ENCODE measurements around the gene WIZ. TPM values are rescaled to one million over a fixed set of nuclear protein-coding genes. Genes with fewer than 3 reads are reported as not detected.

Gene WIZ
- total and polyA plus RNA-seq, 9 of the 15 experiments (the other 6 are each of a cell fraction or from before 2014, with no cell fraction given) = 0.06 to 37.5 (median 4.8) TPM

DNA sequence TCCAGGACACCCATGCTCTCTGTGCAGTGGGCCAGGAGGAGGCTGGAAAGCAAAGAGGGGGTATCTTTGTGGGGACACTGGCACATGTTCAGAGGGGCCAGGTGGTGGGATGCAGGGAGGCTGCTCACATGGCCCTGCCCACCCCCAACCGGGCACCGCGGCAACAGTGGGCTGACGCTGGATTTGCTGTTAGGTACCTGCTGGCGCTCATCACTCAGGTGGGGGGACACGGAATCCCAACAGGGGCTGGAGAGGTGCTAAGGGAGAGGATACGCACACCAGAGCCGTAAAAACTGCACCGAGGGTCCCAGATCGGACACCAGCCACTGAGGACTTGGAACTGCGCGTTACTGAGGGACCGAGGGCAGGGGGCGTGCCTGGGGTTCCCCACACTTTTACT lies 50.1 kb downstream of the WIZ start (continued):
- no peak for TF ChIP-seq SFPQ (IDR thresholded peaks at IDR 0.05; ENCODE audit: low read depth, low read length)

- ATAC-seq = no peak
- intact Hi-C loops (cut with micrococcal nuclease) (no loop called here), in situ Hi-C loops (cut with MboI) (no loop called here)
- Histone ChIP-seq H3K27ac (ENCODE audit: extremely low read depth, low read depth, low read length) (no peak overlapping the region), H3K36me3 (ENCODE audit: control insufficient read depth, insufficient read depth, low read length) (peaks cover 91% of the 10 kb centered on the region), H3K79me2 (ENCODE audit: control insufficient read depth, insufficient read depth, low read length) (peaks cover 31% of the 10 kb centered on the region), H4K20me1 (replicated peaks; ENCODE audit: control insufficient read depth, insufficient read depth, low read length) (peaks cover 11% of the 10 kb centered on the region), H2AFZ (ENCODE audit: low read depth, low read length) (no peak overlapping the region), H3K4me3 (no peak overlapping the region), H3K9ac (ENCODE audit: insufficient read depth in 1 of 2, low read depth in 2 of 2, low read length in 2 of 2) (no peak overlapping the region; a peak in 1 of 4 replicates), H3K27me3 (ENCODE audit: control insufficient read depth in 2 of 2, insufficient read depth in 2 of 2, low read length in 2 of 2) (no peaks in the 10 kb centered on the region), H3K4me1 (replicated peaks in 1 of 2; ENCODE audit: control insufficient read depth in 2 of 2, insufficient read depth in 2 of 2, low read length in 2 of 2) (peaks cover 0 to 16% of the 10 kb centered on the region in 2 experiments; a peak in 2 of 5 replicates), H3K4me2 (ENCODE audit: insufficient read depth, low read length) (no peak overlapping the region), H3K9me3 (replicated peaks; ENCODE audit: control insufficient read depth, insufficient read depth, low read depth, low read length) (no peaks in the 10 kb centered on the region), H3K9me1 (ENCODE audit: control insufficient read depth, insufficient read depth, low read length) (peaks cover 3% of the 10 kb centered on the region)
- CTCF ChIA-PET (ENCODE audit: low intra/inter-chr PET ratio) = no interaction called here
- DNase-seq (ENCODE audit: extremely low read depth in 1 of 4, low spot score in 3 of 4) = no peak
- POLR2A ChIA-PET = interaction anchor here (0.7 to 1.4 kb wide), 3 partner anchors 8 to 45 kb away, joined by 3 to 5 read pairs (median 3); no protein-coding TSS in a partner anchor
- WGBS (ENCODE audit: insufficient coverage, low coverage, missing lambda C conversion rate) = 95% methylated on average over 3 of the region's 8 CpGs
- no peak for FAIRE-seq
- no TSS peak for BruUV-seq (replicated peaks)
- TF ChIP-seq NEUROD1 (IDR thresholded peaks at IDR 0.05; ENCODE audit: borderline replicate concordance, low read depth, low read length, partially characterized antibody) (no peak), CXXC5 (CRISPR knock-in tag; IDR thresholded peaks at IDR 0.05) (no peak), PTBP1 (IDR thresholded peaks at IDR 0.05; ENCODE audit: low read depth, low read length) (no peak), CREB3L1 (IDR thresholded peaks at IDR 0.05; ENCODE audit: borderline replicate concordance, low read depth) (no peak), MAFK (IDR thresholded peaks at IDR 0.05; ENCODE audit: low read length) (no peak), ZNF609 (CRISPR knock-in tag; IDR thresholded peaks at IDR 0.05; ENCODE audit: borderline replicate concordance) (no peak), ERF (CRISPR knock-in tag; IDR thresholded peaks at IDR 0.05) (no peak), ETV1 (tag; conservative IDR thresholded peaks at IDR 0.05; ENCODE audit: low read depth) (no peak), ZNF512 (tag; IDR thresholded peaks at IDR 0.05) (no peak), ZKSCAN1 (IDR thresholded peaks at IDR 0.05; ENCODE audit: low read depth, low read length) (no peak)
Measured at GRCh38 chr19:15399234-15399515, 50.6 kb downstream of the WIZ start.

Data from K562 (cell line).